Stimulated activated CD4-positive, alpha-beta T cell treated with anti-CD3 and anti-CD28 coated beads, Interleukin-4, amount 100 ng/mL, for 4 hours (primary cell): ENCODE data around the gene IQGAP3.
"Not testable (repeated sequence)": the region's sequence is repeated elsewhere in the genome, so short reads cannot be mapped to it uniquely, and the experiment has no call there.

Experiments used
- DNase-seq, 2 experiments: peaks; one replicate each; pipeline ENCODE4 v3.0.0-alpha.2; 2020

The IQGAP3 gene

DNA sequence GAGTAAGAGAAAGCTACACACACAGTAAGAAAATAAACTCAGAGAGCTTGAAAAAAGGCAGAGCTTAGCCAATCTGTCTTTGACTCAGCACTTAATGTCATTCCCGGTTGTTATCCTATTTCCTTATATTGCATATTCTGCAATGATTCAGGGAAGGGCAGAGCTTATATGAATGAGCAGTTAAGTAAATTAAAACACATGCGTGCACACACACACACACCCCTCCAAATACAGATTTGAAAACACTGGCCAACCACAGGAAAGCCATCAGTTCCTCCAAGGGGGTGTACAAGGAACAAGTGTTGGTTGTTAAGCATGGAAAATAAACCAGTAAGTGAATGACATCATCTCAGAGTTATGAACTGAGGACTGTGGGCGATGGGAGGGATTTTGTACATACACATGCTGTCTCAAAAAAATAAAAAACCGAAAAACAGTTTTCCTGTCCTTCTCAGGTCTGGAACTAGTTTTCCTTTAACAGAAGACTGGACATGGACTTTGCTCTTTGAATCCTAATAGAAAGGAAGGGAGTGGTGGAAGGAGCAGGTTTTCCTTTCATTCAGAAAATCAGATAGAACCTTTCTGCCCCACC lies 1.0 kb downstream of the IQGAP3 start:
- DNase-seq, result no peak

DNA sequence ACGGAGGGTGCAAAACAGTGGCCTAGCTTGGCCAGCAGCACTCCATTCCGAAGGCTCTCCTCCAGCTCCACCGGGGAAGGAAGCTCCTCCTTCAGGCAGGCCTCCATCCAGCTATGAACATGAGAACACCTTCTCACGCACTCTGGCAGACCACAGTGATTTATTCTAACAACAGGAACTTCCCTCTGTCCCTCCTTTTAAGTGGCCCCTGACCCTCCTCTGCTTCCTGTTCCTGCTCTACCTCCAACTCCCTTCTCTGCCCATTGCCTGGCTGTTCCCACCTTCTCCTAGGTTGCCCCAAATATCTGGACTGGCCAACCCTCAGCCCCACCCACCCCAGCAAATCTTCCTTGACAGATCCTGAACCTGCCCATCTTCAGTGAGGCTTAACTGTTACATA lies 5.9 kb downstream of the IQGAP3 start:
- DNase-seq, result no peak

DNA sequence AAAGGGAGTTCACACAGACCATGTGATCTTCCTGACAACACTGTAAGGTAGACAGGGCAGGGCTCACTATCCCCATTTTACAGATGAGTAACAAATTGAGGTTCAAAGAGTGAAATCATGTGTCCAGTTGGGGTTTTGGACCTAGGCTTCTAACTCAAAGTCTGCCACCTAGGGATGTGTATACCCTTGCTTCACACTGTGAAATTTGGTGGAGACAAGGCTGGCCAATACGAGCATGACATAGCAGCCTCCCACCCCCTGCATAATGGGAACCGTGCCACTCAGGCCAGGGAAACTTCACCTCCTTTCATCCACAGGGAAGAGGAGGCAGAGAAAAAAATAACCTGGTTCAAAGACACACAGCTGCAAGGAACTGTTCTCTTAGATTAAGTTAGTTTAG lies 6.8 kb downstream of the IQGAP3 start:
- no peak for DNase-seq

DNA sequence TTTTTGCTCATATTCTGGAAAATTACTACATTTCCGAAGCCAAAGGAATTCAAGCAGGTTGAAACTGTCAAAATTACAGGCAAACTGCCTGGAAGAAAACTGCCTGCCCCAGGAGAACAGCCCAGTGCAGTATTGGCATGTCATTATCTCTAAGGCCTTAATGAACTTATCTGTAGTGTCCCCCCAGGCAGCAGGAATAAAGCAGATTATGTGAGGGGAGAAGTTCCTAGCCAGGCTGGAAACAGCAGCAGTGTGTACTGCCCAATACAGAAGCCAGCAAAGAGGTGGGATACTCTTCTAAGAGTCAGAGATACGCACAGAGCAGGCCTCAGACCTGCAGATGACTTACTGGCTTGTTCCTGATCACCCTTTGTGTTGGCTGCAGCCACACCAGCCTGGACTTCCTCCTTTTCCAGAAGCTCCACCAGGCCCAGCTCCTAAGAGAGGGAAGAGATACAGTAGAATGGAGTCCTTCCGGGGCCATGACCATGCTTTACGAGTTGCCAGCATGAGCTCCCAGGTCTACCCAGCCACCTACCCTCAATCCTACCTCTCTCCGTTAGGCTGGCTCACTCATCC lies 11.7 kb downstream of the IQGAP3 start:
- no peak for DNase-seq

DNA sequence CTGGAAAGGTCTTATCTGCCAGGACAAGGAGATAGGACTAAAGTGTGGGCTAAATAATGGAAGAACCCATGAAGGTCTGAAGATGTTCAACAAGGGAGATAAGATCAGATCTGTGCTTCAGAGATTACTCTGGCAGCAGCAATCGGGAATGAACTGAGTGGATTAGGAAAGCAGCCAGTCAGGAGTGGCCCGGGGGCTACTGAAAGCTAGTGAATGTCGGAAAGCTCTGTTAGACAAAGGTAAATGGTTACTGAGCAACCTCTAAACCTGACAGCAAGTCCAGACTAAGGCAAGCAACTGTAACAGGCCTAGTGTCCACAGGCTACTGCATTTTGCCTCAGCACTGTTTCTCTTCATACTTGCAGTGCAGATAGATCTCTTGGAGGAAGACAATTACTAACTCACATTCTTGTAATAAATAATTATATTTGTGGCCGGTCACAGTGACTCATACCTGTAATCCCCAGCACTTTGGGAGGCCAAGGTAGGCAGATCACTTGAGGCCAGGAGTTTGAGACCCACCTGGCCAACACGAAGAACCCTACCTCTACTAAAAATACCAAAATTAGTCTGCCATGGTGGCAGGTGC lies 12.5 kb downstream of the IQGAP3 start:
- DNase-seq, result no peak

DNA sequence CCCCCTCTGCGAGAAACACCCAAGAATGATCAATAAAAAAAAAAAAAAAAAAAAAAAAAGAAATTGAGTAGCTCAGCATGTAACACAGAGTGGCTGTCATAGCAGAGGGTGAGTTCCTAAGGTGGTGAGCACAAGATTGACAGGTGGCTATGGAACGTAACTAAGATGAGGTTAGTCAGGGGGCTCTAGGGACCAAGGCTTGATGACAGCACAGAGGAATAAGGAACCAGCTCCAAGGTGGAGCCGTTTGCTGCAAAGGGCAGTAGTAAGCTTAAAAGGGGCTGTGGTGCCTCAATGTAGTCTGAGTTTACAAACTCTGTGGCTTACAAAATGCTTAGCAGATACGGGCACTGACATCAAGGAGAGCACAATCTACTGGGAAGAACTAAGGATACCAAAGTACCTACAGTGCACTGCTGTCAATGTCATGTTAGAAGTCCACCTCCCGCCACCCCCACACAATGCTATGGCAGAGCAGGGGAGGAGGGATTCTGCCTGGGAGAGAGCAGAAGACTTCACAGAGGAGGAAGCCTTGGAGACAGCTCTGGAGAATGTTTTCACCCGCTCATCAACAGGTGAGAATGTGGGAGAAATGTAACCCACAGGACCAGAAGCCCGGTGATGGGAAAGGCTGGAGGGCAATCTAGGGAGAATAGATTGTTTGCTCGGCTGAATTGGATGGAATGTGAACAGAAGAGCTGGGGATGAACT lies 13.1 kb downstream of the IQGAP3 start:
- DNase-seq, result no peak

DNA sequence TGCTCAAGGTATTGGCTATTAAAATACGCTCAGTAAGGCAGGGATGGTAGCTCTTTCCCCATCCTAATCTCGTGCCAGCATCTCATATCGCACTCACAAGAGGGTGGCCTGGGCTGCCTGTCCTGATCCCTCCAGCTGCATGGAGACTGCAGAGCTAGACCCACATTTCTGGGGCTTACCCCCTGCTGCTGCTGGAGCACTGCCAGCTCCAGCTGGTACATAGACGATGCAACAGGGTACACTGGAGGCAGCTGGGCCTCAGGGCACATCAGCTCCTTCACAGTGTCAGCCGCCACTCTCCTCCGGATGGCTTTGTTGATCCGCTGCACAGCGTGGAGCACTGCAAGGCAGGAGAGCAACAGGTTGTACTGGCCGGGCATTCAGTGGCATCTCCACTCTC lies 16.0 kb downstream of the IQGAP3 start:
- DNase-seq, result no peak

DNA sequence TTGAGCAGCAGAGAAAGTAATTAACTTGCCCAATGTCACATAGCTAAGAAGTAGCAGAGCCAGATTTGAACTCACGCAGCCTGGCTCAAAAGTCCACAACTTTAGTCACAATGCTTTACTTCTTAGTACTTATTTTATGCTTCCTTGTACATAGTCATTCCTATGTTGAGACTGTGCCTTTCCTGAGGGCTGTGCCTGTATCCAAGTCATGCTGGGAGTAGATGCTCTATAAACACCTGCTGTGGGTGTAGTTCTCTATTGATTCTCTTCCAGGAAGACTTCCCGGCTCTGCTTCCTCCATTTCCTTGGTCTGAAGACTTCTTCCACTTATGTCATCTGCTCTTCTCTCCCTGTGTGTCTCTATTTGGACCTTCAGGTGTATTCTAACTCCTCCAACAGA lies 16.6 kb downstream of the IQGAP3 start:
- no peak for DNase-seq

DNA sequence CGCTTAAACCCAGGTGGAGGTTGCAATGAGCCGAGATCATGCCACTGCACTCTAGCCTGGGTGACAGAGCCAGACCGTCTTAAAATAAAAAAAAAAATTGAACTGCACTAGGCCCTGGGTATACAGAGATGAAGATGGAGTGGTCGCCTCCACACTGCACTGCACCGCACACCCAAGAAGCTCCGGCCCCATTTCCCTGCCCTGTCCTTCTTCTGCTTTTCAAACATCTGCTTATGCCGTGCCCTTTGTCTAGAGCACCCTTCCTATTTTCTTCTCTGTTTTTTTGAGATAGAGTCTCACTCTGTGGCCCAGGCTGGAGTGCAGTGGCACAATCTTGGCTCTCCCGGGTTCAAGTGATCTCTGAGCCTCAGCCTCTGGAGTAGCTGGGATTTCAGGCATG lies 17.4 kb downstream of the IQGAP3 start:
- no peak for DNase-seq

DNA sequence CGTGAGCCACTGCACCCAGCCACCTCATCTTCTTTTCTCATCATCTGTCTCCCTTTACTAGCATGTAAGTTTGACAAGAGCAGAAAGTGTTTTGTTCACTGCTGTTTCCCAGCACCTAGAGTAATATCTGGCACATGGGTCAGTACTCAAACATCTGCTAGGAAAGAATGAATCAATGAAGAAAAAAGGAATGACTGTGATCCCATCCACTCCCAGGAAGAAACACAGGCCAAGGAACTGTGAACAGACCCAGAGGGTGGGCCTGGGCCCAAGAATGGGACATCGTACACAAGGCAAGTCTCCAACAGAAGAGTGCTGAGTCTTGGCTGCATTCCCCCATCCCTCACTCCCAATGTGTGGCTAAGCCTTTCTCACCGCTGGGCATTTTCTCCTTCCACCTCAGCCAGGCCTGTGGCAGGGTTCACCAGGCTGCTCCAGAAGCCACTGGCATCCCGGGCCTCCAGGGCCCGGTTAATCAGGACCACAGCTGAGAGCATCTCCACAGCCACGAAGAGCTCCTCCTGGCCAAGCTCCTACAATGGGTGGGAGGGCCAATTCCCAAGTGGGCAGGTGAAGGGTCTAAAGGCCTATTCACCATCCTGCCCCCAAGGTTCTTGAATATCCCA lies 18.4 kb downstream of the IQGAP3 start:
- no peak for DNase-seq

DNA sequence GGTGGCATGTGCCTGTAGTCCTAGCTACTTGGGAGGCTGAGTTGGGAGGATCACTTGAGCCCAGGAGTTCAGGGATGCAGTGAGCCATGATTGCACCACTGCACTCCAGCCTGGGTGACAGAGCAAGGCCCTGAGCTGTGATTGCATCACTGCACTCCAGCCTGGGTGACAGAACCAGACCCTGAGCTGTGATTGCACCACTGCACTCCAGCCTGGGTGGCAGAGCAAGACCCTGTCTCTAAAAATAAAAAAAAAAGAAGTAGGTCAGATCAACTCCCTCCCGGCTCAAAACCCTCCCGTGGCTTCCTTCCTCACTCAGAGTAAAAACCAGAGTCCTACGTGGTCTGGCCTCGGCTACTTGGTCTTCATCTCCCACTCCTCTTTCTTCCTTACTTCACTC lies 19.4 kb downstream of the IQGAP3 start:
- DNase-seq, result not testable (repeated sequence)

DNA sequence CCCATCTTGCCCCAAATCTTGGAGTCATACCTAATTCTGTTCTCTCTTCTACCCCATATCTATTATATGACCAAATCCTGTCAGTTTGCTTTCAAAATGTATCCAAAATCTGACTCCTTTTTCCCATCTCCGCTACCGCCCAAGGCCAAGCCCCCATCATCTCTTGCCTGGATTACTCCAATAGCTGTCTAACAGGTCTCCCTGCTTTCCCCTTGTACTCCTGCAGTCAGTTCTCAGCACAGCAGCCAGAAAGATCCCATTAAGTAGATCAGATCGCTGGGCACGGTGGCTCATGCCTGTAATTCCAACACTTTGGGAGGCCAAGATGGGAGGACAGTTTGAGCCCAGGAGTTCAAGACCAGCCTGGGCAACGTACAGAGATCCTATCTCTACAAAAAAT lies 19.8 kb downstream of the IQGAP3 start:
- no peak for DNase-seq

DNA sequence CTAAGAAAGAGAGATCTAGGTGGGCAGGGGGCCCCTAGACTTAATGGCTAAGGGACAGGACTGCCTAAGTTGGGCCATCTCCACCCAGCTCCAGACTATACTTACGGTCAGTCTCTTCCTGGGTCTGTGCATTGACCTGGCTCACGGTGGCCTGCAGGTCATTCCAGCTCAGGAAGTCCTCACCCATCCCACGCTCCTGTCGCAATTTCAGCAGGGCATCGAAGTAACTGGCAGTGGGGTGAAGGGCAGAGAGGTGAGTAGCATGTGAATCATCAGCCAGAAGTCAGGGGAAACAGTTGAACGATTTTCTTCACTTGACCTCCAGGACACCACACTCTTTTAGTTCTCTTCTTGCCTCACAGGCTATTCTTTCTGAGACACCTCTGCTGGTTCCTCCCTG lies 20.5 kb downstream of the IQGAP3 start:
- no peak for DNase-seq

DNA sequence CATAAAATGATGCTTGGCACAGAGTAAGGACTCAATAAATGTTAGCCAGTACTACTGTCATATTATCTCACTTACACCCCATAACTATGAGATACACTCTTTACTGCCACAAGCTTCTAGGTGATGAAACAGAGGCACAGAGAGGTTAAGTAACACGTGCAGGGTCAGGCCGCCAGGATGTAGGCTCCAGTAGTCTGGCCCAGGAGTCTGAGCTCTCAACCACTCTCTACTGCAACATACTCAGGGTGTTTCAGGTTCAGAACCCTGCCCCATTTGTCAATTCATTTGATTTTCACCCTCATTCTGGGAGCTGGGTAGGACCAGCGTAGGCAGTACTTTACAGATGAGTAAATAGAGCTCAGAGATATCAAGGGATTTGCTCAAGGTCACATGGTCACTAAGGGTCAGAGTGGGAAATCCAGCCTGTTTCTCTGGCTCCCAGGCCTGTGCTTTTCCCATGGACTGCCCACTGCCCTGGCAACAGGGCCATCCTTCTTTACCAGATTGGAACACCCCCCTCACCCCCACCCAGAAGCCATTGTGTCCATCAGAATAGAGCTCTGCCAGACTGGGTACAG lies 21.2 kb downstream of the IQGAP3 start:
- DNase-seq, result no peak

DNA sequence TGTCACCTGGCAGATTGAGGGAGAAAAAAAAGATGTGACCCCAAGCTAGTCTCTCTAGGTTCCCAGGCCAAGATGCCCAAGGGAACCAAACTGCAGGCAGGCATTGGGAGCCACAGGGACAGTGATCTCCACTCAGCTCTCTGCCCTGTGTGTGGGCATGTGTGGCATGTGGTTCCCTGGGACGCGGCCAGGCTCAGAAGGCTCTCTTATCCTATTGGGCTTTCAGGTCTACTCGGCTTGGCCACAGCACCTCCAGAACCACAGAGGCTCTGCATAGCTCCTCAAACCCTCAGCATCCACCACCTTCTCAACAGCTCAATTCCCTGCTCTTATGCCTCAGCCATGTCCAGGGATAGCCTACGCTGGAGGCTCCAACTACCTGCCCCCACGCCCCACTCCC lies 22.0 kb downstream of the IQGAP3 start:
- no peak for DNase-seq

DNA sequence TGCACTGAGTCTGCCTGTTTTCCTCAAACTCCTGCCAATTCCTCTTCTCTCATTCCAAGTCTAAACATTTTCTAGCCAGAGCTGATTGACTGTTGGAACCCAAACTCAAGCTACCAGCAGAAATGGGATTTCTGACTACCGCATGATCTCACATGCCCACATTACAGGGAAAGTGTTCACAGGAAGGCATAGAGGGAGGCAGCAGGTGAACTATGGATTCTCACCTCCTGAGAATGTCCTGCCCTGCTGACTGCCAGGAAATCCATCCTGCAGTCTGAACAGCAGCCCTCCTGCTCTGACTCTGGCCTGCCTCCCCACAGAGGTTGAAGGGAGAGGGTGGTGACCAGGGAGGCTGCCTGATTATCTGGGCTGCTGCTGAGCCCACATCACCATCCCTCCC lies 22.5 kb downstream of the IQGAP3 start:
- DNase-seq, result no peak

DNA sequence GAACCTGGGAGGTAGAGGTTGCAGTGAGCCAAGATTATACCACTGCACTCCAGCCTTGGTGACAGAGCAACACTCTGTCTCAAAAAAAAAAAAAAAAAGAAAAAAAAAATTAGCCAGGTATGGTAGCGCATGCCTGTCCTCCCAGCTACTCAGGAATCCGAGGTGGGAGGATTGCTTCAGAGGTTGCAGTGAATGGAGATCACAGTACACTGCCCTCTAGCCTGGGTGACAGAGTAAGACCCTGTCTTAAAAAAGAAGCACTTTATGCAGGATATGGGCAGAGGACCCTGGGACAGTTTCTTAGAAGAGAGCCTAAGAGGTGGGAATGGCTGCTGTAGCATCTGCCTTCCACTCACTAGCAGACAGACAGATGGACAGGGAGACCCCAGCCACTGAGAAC lies 23.0 kb downstream of the IQGAP3 start:
- no peak for DNase-seq

DNA sequence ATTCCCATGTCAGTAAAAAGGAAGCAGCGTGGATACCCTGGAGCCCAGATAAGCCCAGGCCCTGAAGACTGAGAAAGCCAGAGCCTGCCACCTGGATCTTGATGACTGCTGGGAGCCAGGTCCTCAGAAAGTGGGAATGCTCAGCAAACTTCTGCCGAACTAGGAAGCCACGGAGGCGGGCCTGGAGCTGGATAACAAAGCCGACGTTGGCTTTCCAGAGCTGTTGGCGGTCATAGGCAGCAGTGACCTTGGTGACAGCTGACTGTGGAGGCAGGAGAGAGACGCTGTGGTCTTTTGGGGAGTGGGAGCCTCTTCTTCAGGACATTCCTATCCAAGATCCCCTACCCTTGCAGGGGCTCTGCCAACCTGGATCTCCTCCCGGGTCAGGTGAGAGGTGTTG lies 24.4 kb downstream of the IQGAP3 start:
- no peak for DNase-seq

DNA sequence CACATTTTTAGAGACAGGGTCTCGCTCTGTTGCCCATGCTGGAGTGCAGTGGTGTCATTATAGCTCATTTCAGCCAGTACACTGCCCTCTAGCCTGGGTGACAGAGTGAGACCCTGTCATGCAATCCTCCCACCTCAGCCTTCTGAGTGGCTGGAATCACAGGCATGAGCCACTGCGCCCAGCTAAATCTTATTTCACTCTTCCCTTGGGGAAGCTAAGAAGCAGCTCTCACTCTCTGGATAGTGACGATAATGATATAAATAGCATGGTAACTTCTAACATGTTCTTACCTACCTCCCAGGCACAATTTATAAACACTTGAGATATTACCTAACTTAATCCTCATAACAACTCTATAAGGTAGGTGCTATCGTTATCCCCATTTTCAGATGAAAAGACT lies 24.9 kb downstream of the IQGAP3 start:
- no peak for DNase-seq

DNA sequence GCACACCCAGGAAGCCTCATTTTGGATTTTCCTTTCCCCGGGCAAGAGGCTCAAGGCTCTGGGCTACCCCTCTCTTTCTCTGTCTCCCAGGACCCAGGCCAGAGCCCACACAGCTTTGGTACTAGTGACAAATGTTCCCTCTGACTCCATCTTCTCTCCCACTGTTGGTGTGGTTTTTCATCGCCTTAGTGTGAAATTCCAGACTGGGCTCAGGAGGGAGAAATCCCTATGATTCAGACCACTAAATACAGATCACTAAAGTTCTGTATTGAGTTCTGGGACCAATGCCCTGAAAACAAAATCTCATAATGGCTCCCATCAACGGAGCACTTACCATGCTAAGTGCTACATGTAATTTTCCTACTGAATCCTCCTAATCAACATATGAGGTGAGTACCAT lies 26.1 kb downstream of the IQGAP3 start:
- DNase-seq, result no peak

DNA sequence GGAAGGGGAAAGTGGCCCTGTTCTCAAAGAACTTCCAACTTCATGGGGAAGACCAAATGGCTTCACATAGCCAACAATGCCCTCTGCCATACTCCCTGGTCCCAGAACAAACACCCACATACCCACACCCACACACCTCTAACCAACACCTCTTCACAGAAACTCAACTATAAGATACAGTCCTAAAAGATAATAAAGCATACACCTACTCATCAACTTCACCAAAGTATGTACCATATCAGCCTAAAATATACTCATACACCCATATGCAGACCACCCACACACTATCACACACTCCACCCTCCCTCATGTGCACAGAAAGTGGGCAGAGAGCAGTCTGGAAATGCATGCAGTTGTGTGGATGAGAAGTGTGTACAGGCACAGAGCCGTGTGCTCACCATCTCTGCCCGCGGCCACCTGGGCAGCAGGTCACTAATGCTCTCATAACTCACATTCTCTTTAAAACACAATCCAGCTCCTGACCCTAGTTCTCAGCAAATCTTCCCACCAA lies 27.7 kb downstream of the IQGAP3 start:
- no peak for DNase-seq

DNA sequence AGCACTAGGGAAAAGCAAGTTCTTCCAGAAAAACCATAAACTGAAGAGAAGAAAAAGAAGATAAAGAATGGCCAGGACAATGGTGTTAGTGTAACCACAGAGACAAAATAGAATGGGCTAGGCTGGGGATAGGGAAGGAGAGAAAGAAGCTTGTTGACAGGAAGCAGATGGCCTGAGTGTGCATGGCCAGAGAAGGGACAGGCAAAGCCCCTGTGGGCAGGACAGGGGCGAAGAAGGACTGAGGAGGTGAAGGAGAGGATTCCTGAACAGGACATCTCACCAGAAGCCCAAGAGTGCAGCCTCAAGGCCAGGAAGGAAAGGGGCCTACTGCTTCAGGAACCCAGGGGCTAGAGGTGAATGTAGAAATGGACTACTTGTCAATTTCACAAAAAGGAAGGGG lies 29.3 kb downstream of the IQGAP3 start:
- DNase-seq, result no peak

DNA sequence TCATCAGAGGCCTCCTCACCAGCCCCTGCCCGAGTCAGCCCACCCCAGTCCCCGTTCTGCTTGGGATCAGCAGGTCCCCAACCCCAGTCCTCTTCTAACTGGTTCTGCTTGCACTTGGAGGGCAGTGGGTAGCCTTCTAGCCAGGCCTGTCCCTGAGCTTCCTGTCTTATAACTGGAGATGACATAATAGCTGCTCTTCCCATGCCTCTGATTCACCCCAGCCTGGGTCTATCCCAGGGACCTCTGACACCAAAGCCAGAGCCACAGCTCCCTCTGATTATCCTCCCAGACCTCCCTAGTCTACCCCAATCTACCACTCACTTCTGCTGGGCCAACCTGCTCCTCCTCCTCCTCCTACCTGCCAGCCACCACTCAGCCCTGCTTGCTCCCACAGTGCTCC lies 31.4 kb downstream of the IQGAP3 start:
- DNase-seq, result no peak
